Epithelial cell of proximal tubule (primary cell): ENCODE results near the gene FCF1. TPM values are rescaled to one million over a fixed set of nuclear protein-coding genes. Genes with fewer than 3 reads are reported as not detected.

Experiments
- DNase-seq: peaks from one replicate; pipeline ENCODE4 v3.0.0-alpha.2; 2011; ENCODE audit warnings: low read depth
- H3K4me3 ChIP-seq: 2 replicates; pipeline ENCODE4 v1.5.1; 2011; ENCODE audit warnings: low read depth, mild to moderate bottlenecking, low read length
- CTCF ChIP-seq: conservative IDR thresholded peaks from 2 replicates; pipeline ENCODE4 v1.5.1; 2012; ENCODE audit warnings: low read depth, mild to moderate bottlenecking, low read length
- total RNA-seq: library from RNA; depleted of rRNA; stranded (reverse); fragments of >200 nt; gene quantifications from 2 replicates; pipeline ENCODE4 v1.2.3, GENCODE V29; 2015

Gene FCF1
- total RNA-seq, 1 donor from 2014 or later = 21.4 TPM

- TF ChIP-seq CTCF = no peak
- DNase-seq = no peak
- H3K4me3 ChIP-seq = no peak overlapping the region
Observed at GRCh38 chr14:74710480-74710879, 2.5 kb upstream of the FCF1 start.

GRCh38 chr14:74711651-74712050 is 1.3 kb upstream of the FCF1 start:
- no peak for DNase-seq
- H3K4me3 ChIP-seq = peak overlapping the region; percentile 75
- no peak for TF ChIP-seq CTCF

- TF ChIP-seq CTCF = no peak
- no peak for DNase-seq
Observed at GRCh38 chr14:74713395-74713735, 421 bp downstream of the FCF1 start.

GRCh38 chr14:74720526-74720925 is 7.6 kb downstream of the FCF1 start:
- no peak overlapping the region for H3K4me3 ChIP-seq
- TF ChIP-seq CTCF = no peak
- no peak for DNase-seq

More at GRCh38 chr14:74713395-74713735, 421 bp downstream of the FCF1 start:
- H3K4me3 ChIP-seq = peak overlapping the region; percentile 75

- H3K4me3 ChIP-seq = no peak overlapping the region
- DNase-seq = no peak
- TF ChIP-seq CTCF = no peak
Observed at GRCh38 chr14:74723134-74723533, 10.2 kb downstream of the FCF1 start.

GRCh38 chr14:74732387-74732786 is 19.4 kb downstream of the FCF1 start:
- TF ChIP-seq CTCF = no peak
- DNase-seq = no peak
- H3K4me3 ChIP-seq = no peak overlapping the region

GRCh38 chr14:74733221-74733620 is 20.3 kb downstream of the FCF1 start:
- H3K4me3 ChIP-seq = no peak overlapping the region
- no peak for DNase-seq
- no peak for TF ChIP-seq CTCF
